Measurements from ENCODE around the gene OR5A2. TPM values are rescaled to one million over a fixed set of nuclear protein-coding genes. Genes with fewer than 3 reads are reported as not detected.

The OR5A2 gene
- total RNA-seq, 1 donor from 2014 or later: not detected

Other genes with a start within 250 kb of the OR5A2 start
- gene MPEG1, start 213.5 kb downstream of the OR5A2 start, total RNA-seq: 3.9 TPM
- not detected for gene OR5AN1, start 67.5 kb downstream of the OR5A2 start, total RNA-seq
- not detected for gene OR5A1, start 10.1 kb upstream of the OR5A2 start, total RNA-seq
- gene OR4D6, start 30.5 kb upstream of the OR5A2 start, total RNA-seq: not detected
- not detected for gene OR4D10, start 46.9 kb upstream of the OR5A2 start, total RNA-seq
- not detected for gene OR4D11, start 77.2 kb upstream of the OR5A2 start, total RNA-seq
- gene OR4D9, start 85.1 kb upstream of the OR5A2 start, total RNA-seq: not detected
- 40.5 TPM for gene OSBP, start 189.4 kb upstream of the OR5A2 start, total RNA-seq
- gene PATL1, start 242.6 kb upstream of the OR5A2 start, total RNA-seq: 14.5 TPM

Measured in vagina (tissue), 1 donor.